GM19328 (cell line): Measurements from ENCODE around the gene MYB.
"Not testable (repeated sequence)": the region's sequence is repeated elsewhere in the genome, so short reads cannot be mapped to it uniquely, and the experiment has no call there.

Experiments
- ATAC-seq: cut with Tn5 transposase; IDR thresholded peaks from one replicate; pipeline ENCODE4 v1.9.1; 2021; ENCODE audit warnings: mild to moderate bottlenecking, moderate library complexity; ENCODE audit not compliant: unreplicated experiment

The MYB gene

GRCh38 chr6:135163440-135163738, 17.7 kb upstream of the MYB start:
- ATAC-seq = no peak

GRCh38 chr6:135164387-135164786, 16.7 kb upstream of the MYB start:
- not testable (repeated sequence) for ATAC-seq

- ATAC-seq = no peak
Observed at GRCh38 chr6:135165031-135165430, 16.1 kb upstream of the MYB start.

- no peak for ATAC-seq
Observed at GRCh38 chr6:135166515-135166914, 14.6 kb upstream of the MYB start.

GRCh38 chr6:135167617-135168016, 13.5 kb upstream of the MYB start:
- no peak for ATAC-seq

GRCh38 chr6:135168766-135169165, 12.3 kb upstream of the MYB start:
- ATAC-seq = no peak

GRCh38 chr6:135170238-135170637, 10.9 kb upstream of the MYB start:
- no peak for ATAC-seq

- no peak for ATAC-seq
Observed at GRCh38 chr6:135170849-135171248, 10.3 kb upstream of the MYB start.

- no peak for ATAC-seq
Observed at GRCh38 chr6:135173242-135173988, 7.7 kb upstream of the MYB start.

- ATAC-seq = no peak
Observed at GRCh38 chr6:135173989-135174484, 7.1 kb upstream of the MYB start.

GRCh38 chr6:135176058-135176457, 5.0 kb upstream of the MYB start:
- ATAC-seq = no peak

- ATAC-seq = no peak
Observed at GRCh38 chr6:135176464-135176863, 4.6 kb upstream of the MYB start.

GRCh38 chr6:135179372-135179771, 1.7 kb upstream of the MYB start:
- no peak for ATAC-seq

GRCh38 chr6:135179920-135180541, 1.1 kb upstream of the MYB start:
- ATAC-seq = no peak

- ATAC-seq = no peak
Observed at GRCh38 chr6:135181333-135182070, 394 bp downstream of the MYB start.

- ATAC-seq = peak; percentile 24
Observed at GRCh38 chr6:135182071-135183001, 1.2 kb downstream of the MYB start.

- peak; percentile 41 for ATAC-seq
Observed at GRCh38 chr6:135183002-135183531, 2.0 kb downstream of the MYB start.

- peak; percentile 24 for ATAC-seq
Observed at GRCh38 chr6:135183532-135184440, 2.7 kb downstream of the MYB start.

- ATAC-seq = no peak
Observed at GRCh38 chr6:135185483-135185882, 4.4 kb downstream of the MYB start.

- no peak for ATAC-seq
Observed at GRCh38 chr6:135186255-135186654, 5.1 kb downstream of the MYB start.
